Activated CD4-positive, alpha-beta T cell treated with anti-CD3 and anti-CD28 coated beads for 24 hours (primary cell): ENCODE measurements around the gene RUBCN.
A peak's percentile ranks its signal among the peaks of the same experiment; 100 is the strongest.
"Not testable (repeated sequence)": the region's sequence is repeated elsewhere in the genome, so short reads cannot be mapped to it uniquely, and the experiment has no call there.

Experiments
- DNase-seq, 2 donors: peaks; one replicate each; pipeline ENCODE4 v3.0.0-alpha.2; 2020; ENCODE audit warnings: low read depth in 2 of 2

The RUBCN gene

GRCh38 chr3:197734667-197735318 is 1.9 kb downstream of the RUBCN start:
- no peak for DNase-seq

- DNase-seq: no peak
These were observed 3.7 kb downstream of the RUBCN start for GRCh38 chr3:197733042-197733441.

GRCh38 chr3:197731483-197731882 is 5.2 kb downstream of the RUBCN start:
- not testable (repeated sequence) for DNase-seq

- DNase-seq: not testable (repeated sequence)
These were observed 5.9 kb downstream of the RUBCN start for GRCh38 chr3:197730770-197731169.

- DNase-seq: no peak
These were observed 6.5 kb downstream of the RUBCN start for GRCh38 chr3:197730200-197730599.

- DNase-seq: no peak
These were observed 8.2 kb downstream of the RUBCN start for GRCh38 chr3:197728487-197728886.

GRCh38 chr3:197727878-197728277 is 8.8 kb downstream of the RUBCN start:
- DNase-seq: not testable (repeated sequence)

GRCh38 chr3:197722734-197723133 is 14.0 kb downstream of the RUBCN start:
- DNase-seq: no peak

GRCh38 chr3:197720694-197721093 is 16.0 kb downstream of the RUBCN start:
- no peak for DNase-seq

- no peak for DNase-seq
These were observed 17.8 kb downstream of the RUBCN start for GRCh38 chr3:197718891-197719290.

GRCh38 chr3:197714251-197714650 is 22.5 kb downstream of the RUBCN start:
- no peak for DNase-seq

- no peak for DNase-seq
These were observed 23.3 kb downstream of the RUBCN start for GRCh38 chr3:197713477-197713822.

GRCh38 chr3:197711973-197712707 is 24.6 kb downstream of the RUBCN start:
- DNase-seq: peak; percentile 71 to 75

- not testable (repeated sequence) for DNase-seq
These were observed 25.7 kb downstream of the RUBCN start for GRCh38 chr3:197710965-197711364.

GRCh38 chr3:197709135-197709534 is 27.6 kb downstream of the RUBCN start:
- DNase-seq: no peak

GRCh38 chr3:197706658-197707057 is 30.0 kb downstream of the RUBCN start:
- DNase-seq: no peak

- no peak for DNase-seq
These were observed 34.9 kb downstream of the RUBCN start for GRCh38 chr3:197701841-197702240.

GRCh38 chr3:197700095-197700494 is 36.6 kb downstream of the RUBCN start:
- no peak for DNase-seq

GRCh38 chr3:197697355-197697754 is 39.3 kb downstream of the RUBCN start:
- no peak for DNase-seq

GRCh38 chr3:197694251-197694650 is 42.5 kb downstream of the RUBCN start:
- DNase-seq: no peak

GRCh38 chr3:197692641-197693040 is 44.1 kb downstream of the RUBCN start:
- no peak for DNase-seq

- no peak for DNase-seq
These were observed 46.0 kb downstream of the RUBCN start for GRCh38 chr3:197690754-197691153.

GRCh38 chr3:197687570-197687969 is 49.1 kb downstream of the RUBCN start:
- DNase-seq: no peak

GRCh38 chr3:197686899-197687298 is 49.8 kb downstream of the RUBCN start:
- no peak for DNase-seq
